Transverse colon (tissue), 4 donors: ENCODE measurements around the gene EIF4G2.

Source experiments
- CTCF ChIP-seq, 5 experiments: fragments of 200-600 bp in 3 of 5; fragments of 450-650 bp in 2 of 5; sonication (generic) in 3 of 5; IDR thresholded peaks; 1 replicate in 2 of 5; 2 replicates in 3 of 5; pipeline ENCODE4 v1.5.1; 2016 to 2017; ENCODE audit warnings: antibody characterized with exemption in 5 of 5, inconsistent platforms in 3 of 5, mild to moderate bottlenecking in 2 of 5, moderate library complexity in 1 of 5
- POLR2A ChIP-seq: fragments of 450-650 bp; IDR thresholded peaks from one replicate; pipeline ENCODE4 v1.6.1; 2016; ENCODE audit warnings: antibody characterized with exemption, mild to moderate bottlenecking, moderate library complexity
- POLR2AphosphoS5 ChIP-seq, 3 donors: sonication (generic); formaldehyde crosslinking; IDR thresholded peaks; one replicate each; pipeline ENCODE4 v1.6.1; 2016; ENCODE audit warnings: antibody characterized with exemption in 3 of 3

GRCh38 chr11:10797001-10797400 is 11.7 kb downstream of the EIF4G2 start:
- TF ChIP-seq CTCF (IDR thresholded peaks at IDR 0.05) = no peak
- TF ChIP-seq POLR2A = no peak
- TF ChIP-seq POLR2AphosphoS5 (IDR thresholded peaks at IDR 0.05) = no peak
